Endothelial cell of umbilical vein (primary cell): ENCODE data around the gene FBXL17. TPM values are rescaled to one million over a fixed set of nuclear protein-coding genes. Genes with fewer than 3 reads are reported as not detected.

Experiments used
- BruUV-seq: library from RNA; stranded (reverse); fragments of 400-500 nt; replicated peaks from 2 replicates; lab custom pipeline; 2021; lab: Mats Ljungman, UMichigan
- CTCF ChIA-PET: fragments of 300-600, 350-600 bp; sonication (Branson Sonifier 250); formaldehyde crosslinking; loops from one replicate; lab custom pipeline; 2021; ENCODE audit warnings: antibody characterized with exemption, inconsistent platforms; lab: Charles Lee
- POLR2A ChIA-PET: fragments of 300-600, 350-600 bp; sonication (Branson Sonifier 250); formaldehyde crosslinking; loops from one replicate; lab custom pipeline; 2021; ENCODE audit warnings: antibody characterized with exemption, inconsistent platforms; lab: Charles Lee
- DNase-seq: peaks from one replicate; pipeline ENCODE4 v3.0.0-alpha.2; 2011; ENCODE audit warnings: low read depth, low spot score
- FAIRE-seq: peaks from 2 replicates; lab custom pipeline; 2011; peaks lifted over from hg19 to GRCh38; lab: Jason Lieb, UNC
- H2AFZ ChIP-seq: 2 replicates; pipeline ENCODE4 v1.6.0; 2012; ENCODE audit warnings: low read depth, low read length, control low read depth, inconsistent platforms
- H3K27ac ChIP-seq: 2 replicates; pipeline ENCODE4 v1.5.1; 2011; ENCODE audit warnings: low read depth, mild to moderate bottlenecking, control low read depth, low read length, moderate library complexity; ENCODE audit not compliant: insufficient read depth
- H3K27me3 ChIP-seq, 2 experiments: 2 replicates each; pipeline versions ENCODE4 v1.6.0 to v1.6.1; 2011; ENCODE audit warnings: low read length in 2 of 2, mixed read lengths in 1 of 2; ENCODE audit not compliant: control insufficient read depth in 2 of 2, insufficient read depth in 2 of 2
- H3K36me3 ChIP-seq, 2 experiments: 2 replicates in 1 of 2; 3 replicates in 1 of 2; pipeline ENCODE4 v1.5.1; 2011; ENCODE audit warnings: low read length in 2 of 2, mild to moderate bottlenecking in 1 of 2, moderate library complexity in 1 of 2; ENCODE audit not compliant: control insufficient read depth in 2 of 2, insufficient read depth in 2 of 2; ENCODE audit errors: extremely low read depth in 1 of 2
- H3K4me1 ChIP-seq: 3 replicates; pipeline ENCODE4 v1.5.1; 2011; ENCODE audit warnings: mild to moderate bottlenecking, low read length; ENCODE audit not compliant: control insufficient read depth, insufficient read depth; ENCODE audit errors: extremely low read depth
- H3K4me2 ChIP-seq: 2 replicates; pipeline ENCODE4 v1.6.1; 2011; ENCODE audit warnings: low read length, control low read depth, mixed read lengths; ENCODE audit not compliant: insufficient read depth
- H3K4me3 ChIP-seq, 3 experiments: fragments of 200-600 bp in 1 of 3; sonication (generic), shearing (Covaris generic) in 1 of 3; replicated peaks in 1 of 3; 2 replicates each; pipeline ENCODE4 v1.5.1; 2011 to 2016; ENCODE audit warnings: control low read depth in 3 of 3, low read length in 3 of 3, mild to moderate bottlenecking in 2 of 3, inconsistent platforms in 1 of 3, low read depth in 1 of 3, moderate library complexity in 1 of 3; ENCODE audit not compliant: insufficient read depth in 1 of 3
- H3K79me2 ChIP-seq: 2 replicates; pipeline ENCODE4 v1.6.0; 2012; ENCODE audit warnings: low read length, inconsistent platforms; ENCODE audit not compliant: control insufficient read depth, insufficient read depth
- H3K9ac ChIP-seq: replicated peaks from 2 replicates; pipeline ENCODE3; 2011; ENCODE audit warnings: low read length, control low read depth; ENCODE audit not compliant: insufficient read depth; ENCODE audit errors: extremely low read depth
- H3K9me1 ChIP-seq: replicated peaks from 3 replicates; pipeline ENCODE4 v1.6.0; 2011; ENCODE audit warnings: mild to moderate bottlenecking, low read length; ENCODE audit not compliant: control insufficient read depth, insufficient read depth; ENCODE audit errors: extremely low read depth
- H3K9me3 ChIP-seq: replicated peaks from 2 replicates; pipeline ENCODE4 v1.5.1; 2012; ENCODE audit warnings: low read length, inconsistent platforms; ENCODE audit not compliant: control insufficient read depth, insufficient read depth
- H4K20me1 ChIP-seq: replicated peaks from 2 replicates; pipeline ENCODE3; 2011; ENCODE audit warnings: mild to moderate bottlenecking, low read length; ENCODE audit not compliant: control insufficient read depth, insufficient read depth; ENCODE audit errors: extremely low read depth
- CTCF ChIP-seq, 2 donors: IDR thresholded peaks; 1 replicate in 1 of 2; 2 replicates in 1 of 2; pipeline ENCODE4 v1.5.1; 2011; ENCODE audit warnings: low read length in 2 of 2, mild to moderate bottlenecking in 2 of 2, moderate library complexity in 2 of 2, control low read depth in 1 of 2, inconsistent platforms in 1 of 2, low read depth in 1 of 2; ENCODE audit not compliant: insufficient read depth in 1 of 2; ENCODE audit errors: extremely low read depth in 1 of 2
- EZH2 ChIP-seq: IDR thresholded peaks from 2 replicates; pipeline ENCODE4 v1.6.1; 2012; ENCODE audit warnings: borderline replicate concordance, low read depth, mild to moderate bottlenecking, moderate library complexity, low read length, inconsistent platforms; ENCODE audit not compliant: severe bottlenecking
- FOS ChIP-seq: IDR thresholded peaks from 2 replicates; pipeline ENCODE4 v1.6.1; 2011; ENCODE audit warnings: mild to moderate bottlenecking, low read length, moderate library complexity, borderline replicate concordance; ENCODE audit not compliant: insufficient read depth
- GATA2 ChIP-seq: IDR thresholded peaks from 2 replicates; pipeline ENCODE4 v1.7.0; 2011; ENCODE audit warnings: low read depth, mild to moderate bottlenecking, moderate library complexity, mixed read lengths, low read length; ENCODE audit not compliant: insufficient read length, insufficient read depth
- JUN ChIP-seq: IDR thresholded peaks from 2 replicates; pipeline ENCODE4 v1.6.1; 2011; ENCODE audit warnings: borderline replicate concordance, low read depth; ENCODE audit not compliant: insufficient read length, insufficient read depth
- MAX ChIP-seq: IDR thresholded peaks from 2 replicates; pipeline ENCODE4 v1.6.1; 2011; ENCODE audit not compliant: insufficient read depth, insufficient read length
- MYC ChIP-seq: IDR thresholded peaks from one replicate; pipeline ENCODE4 v1.6.1; 2011; ENCODE audit warnings: mild to moderate bottlenecking, low read depth, low read length
- POLR2A ChIP-seq: IDR thresholded peaks from 2 replicates; pipeline ENCODE4 v1.6.1; 2012; ENCODE audit warnings: low read depth, mild to moderate bottlenecking, control low read depth, low read length
- POLR2AphosphoS5 ChIP-seq: IDR thresholded peaks from 2 replicates; pipeline ENCODE4 v1.6.1; 2012; ENCODE audit warnings: low read depth, mild to moderate bottlenecking, control low read depth, low read length, moderate library complexity; ENCODE audit not compliant: insufficient read depth
- dilution Hi-C: fragments of 300-500 bp; cut with MboI; formaldehyde crosslinking; loops from one replicate; pipeline ENCODE4 v1.15.0; 2019; ENCODE audit warnings: low sequenced_read_pairs; ENCODE audit not compliant: extremely low pct_ligation_motif_present
- intact Hi-C: fragments of 100-400 bp; cut with micrococcal nuclease; formaldehyde crosslinking; loops from one replicate; pipeline ENCODE4 v1.10.0; 2022
- polyA plus RNA-seq, 4 experiments: library from polyadenylated mRNA; depleted of rRNA in 3 of 4; stranded (reverse) in 3 of 4; unstranded in 1 of 4; fragments of >200 nt; gene quantifications; 2 replicates each; pipeline versions ENCODE4 v1.2.1 to v1.2.3, GENCODE V29; 2011 to 2012; ENCODE audit warnings: missing spikeins in 1 of 4
- total RNA-seq: library from RNA; stranded (reverse); gene quantifications from 2 replicates; pipeline ENCODE4 v1.2.3, GENCODE V29; 2021

The FBXL17 gene
- total and polyA plus RNA-seq, 2 donors (not counting 3 experiments of a cell fraction or from before 2014, with no cell fraction given), result 2.7 to 8.8 TPM

GRCh38 chr5:108366500-108366899, 15.4 kb downstream of the FBXL17 start:
- CTCF ChIA-PET, result no interaction called here
- H3K27me3 ChIP-seq, result no peaks in the 10 kb centered on the region
- no peak for FAIRE-seq

More at GRCh38 chr5:108366500-108366899, 15.4 kb downstream of the FBXL17 start:
- no peak overlapping the region for H2AFZ ChIP-seq
- no peaks in the 10 kb centered on the region for H3K9me3 ChIP-seq
- no peak overlapping the region for H3K4me3 ChIP-seq
- H3K9ac ChIP-seq, result no peak overlapping the region
- H3K27ac ChIP-seq, result no peak overlapping the region
- H3K4me1 ChIP-seq, result no peaks in the 10 kb centered on the region
- H3K9me1 ChIP-seq, result no peaks in the 10 kb centered on the region
- no peak for DNase-seq
- H4K20me1 ChIP-seq, result no peaks in the 10 kb centered on the region
- dilution Hi-C loops (no loop called here), intact Hi-C loops (no loop called here)
- no peak overlapping the region for H3K4me2 ChIP-seq
- TF ChIP-seq MAX (no peak), GATA2 (no peak), MYC (no peak), JUN (no peak), CTCF (IDR thresholded peaks at IDR 0.05; ENCODE audit: extremely low read depth in 1 of 2, insufficient read depth in 1 of 2, low read depth in 1 of 2, low read length in 2 of 2) (no peak), FOS (no peak), POLR2AphosphoS5 (no peak), EZH2 (no peak), POLR2A (no peak)
- no TSS peak for BruUV-seq
- POLR2A ChIA-PET, result no interaction called here
- no peaks in the 10 kb centered on the region for H3K79me2 ChIP-seq
- no peaks in the 10 kb centered on the region for H3K36me3 ChIP-seq
